Stomach (tissue), 9 donors: ENCODE data around the gene APLN. TPM values are rescaled to one million over a fixed set of nuclear protein-coding genes. Genes with fewer than 3 reads are reported as not detected.

Experiments used
- DNase-seq, 2 donors: peaks; one replicate each; pipeline versions ENCODE4 v3.0.0 to v3.0.0-alpha.2; 2013 to 2019
- H3K27ac ChIP-seq, 5 donors: fragments of 200-600 bp in 4 of 5; sonication (generic) in 4 of 5; one replicate each; pipeline ENCODE4 v1.5.1; 2013 to 2019; ENCODE audit warnings: mild to moderate bottlenecking in 1 of 5, moderate library complexity in 1 of 5
- H3K27me3 ChIP-seq, 3 donors: fragments of 200-600 bp; sonication (generic); one replicate each; pipeline ENCODE4 v1.5.1; 2017 to 2019; ENCODE audit warnings: mixed run types in 1 of 3
- H3K36me3 ChIP-seq, 4 donors: fragments of 200-600 bp; sonication (generic); 1 replicate in 3 of 4; 2 replicates in 1 of 4; pipeline ENCODE4 v1.5.1; 2016 to 2019
- H3K4me1 ChIP-seq, 4 donors: fragments of 200-600 bp; sonication (generic); one replicate each; pipeline ENCODE4 v1.5.1; 2016 to 2019
- H3K4me3 ChIP-seq, 4 donors: fragments of 200-600 bp; sonication (generic) in 3 of 4; one replicate each; pipeline ENCODE4 v1.5.1; 2016 to 2019; ENCODE audit warnings: mild to moderate bottlenecking in 1 of 4
- H3K9me3 ChIP-seq, 4 donors: fragments of 200-600 bp; sonication (generic); one replicate each; pipeline ENCODE4 v1.5.1; 2016 to 2019
- EP300 ChIP-seq: sonication (generic); formaldehyde crosslinking; IDR thresholded peaks from one replicate; pipeline ENCODE4 v1.6.1; 2017; ENCODE audit warnings: antibody characterized with exemption
- POLR2A ChIP-seq, 4 donors: fragments of 450-650 bp; IDR thresholded peaks; one replicate each; pipeline ENCODE4 v1.6.1; 2016; ENCODE audit warnings: antibody characterized with exemption in 4 of 4, control low read depth in 2 of 4, mild to moderate bottlenecking in 1 of 4, moderate library complexity in 1 of 4
- POLR2AphosphoS5 ChIP-seq, 3 donors: sonication (generic); formaldehyde crosslinking; IDR thresholded peaks; one replicate each; pipeline ENCODE4 v1.6.1; 2016; ENCODE audit warnings: antibody characterized with exemption in 3 of 3
- WGBS, 5 donors: extraction: QIAGEN DNeasy Blood & Tissue Kit in 3 of 5; methylation state at CpG; one replicate each; pipeline versions ENCODE4 v1.1.5 to v1.1.7; 2013 to 2018; 5-methylcytosine and 5-hydroxymethylcytosine counted together
- intact Hi-C: fragments of 100-400 bp; cut with DNase I; formaldehyde crosslinking; loops from one replicate; pipeline ENCODE4 v1.15.1; 2023; ENCODE audit warnings: low total_unique reads
- polyA plus RNA-seq, 3 donors: library from polyadenylated mRNA; stranded (reverse); fragments of 200-250 nt; gene quantifications; one replicate each; pipeline ENCODE4 v1.2.3, GENCODE V29; 2013
- total RNA-seq, 5 donors: library from RNA; depleted of rRNA; stranded (reverse); fragments of >200 nt; gene quantifications; one replicate each; pipeline versions ENCODE4 v1.1.0 to v1.2.3, GENCODE V29; 2014 to 2016
- TF ChIP-seq, protein P1 (sequence below), 7 experiments: fragments of 450-650 bp in 4 of 7; fragments of 200-600 bp in 3 of 7; sonication (generic) in 3 of 7; IDR thresholded peaks; one replicate each; pipeline ENCODE4 v1.5.1; 2016 to 2019; ENCODE audit warnings: antibody characterized with exemption in 7 of 7, control low read depth in 2 of 7, mild to moderate bottlenecking in 1 of 7
- donor health status: healthy with polysubstance abuse.
- donor health status: Bipolar disorder and iron deficiency.
- donor health status: healthy.

Gene APLN
- total and polyA plus RNA-seq, 8 donors = 0.18 to 1.1 (median 0.37) TPM; not detected in 4

DNA sequence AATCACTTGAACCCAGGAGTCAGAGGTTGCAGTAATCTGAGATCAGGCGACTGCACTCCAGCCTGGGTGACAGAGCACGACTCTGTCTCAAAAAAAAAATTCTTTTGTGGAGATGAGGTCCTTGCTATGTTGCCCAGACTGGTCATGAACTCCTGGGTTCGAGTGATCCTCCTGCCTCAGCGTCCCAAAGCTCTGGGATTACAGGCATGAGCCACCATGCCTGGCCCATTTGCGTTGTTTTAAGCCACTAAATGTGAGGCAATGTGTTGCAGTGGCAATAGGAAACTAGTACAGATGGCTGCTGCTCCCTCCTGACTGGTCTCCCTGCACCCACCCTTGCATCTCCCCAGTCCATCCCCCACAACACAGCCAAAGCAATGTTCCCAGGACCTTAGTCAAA is 40.0 kb upstream of the APLN start:
- Histone ChIP-seq H3K4me3 (no peak overlapping the region), H3K36me3 (no peaks in the 10 kb centered on the region), H3K27ac (no peak overlapping the region), H3K4me1 (no peaks in the 10 kb centered on the region), H3K27me3 (no peaks in the 10 kb centered on the region), H3K9me3 (no peaks in the 10 kb centered on the region)
- 74 to 94% (median 85%) methylated on average over 3 to 5 of the region's 5 CpGs for WGBS, 5 donors
- no peak for DNase-seq
- no peak for TF ChIP-seq POLR2AphosphoS5 (IDR thresholded peaks at IDR 0.05)
- no peak for TF ChIP-seq POLR2A (IDR thresholded peaks at IDR 0.05)
- no peak for TF ChIP-seq EP300
- TF ChIP-seq, protein P1, sequence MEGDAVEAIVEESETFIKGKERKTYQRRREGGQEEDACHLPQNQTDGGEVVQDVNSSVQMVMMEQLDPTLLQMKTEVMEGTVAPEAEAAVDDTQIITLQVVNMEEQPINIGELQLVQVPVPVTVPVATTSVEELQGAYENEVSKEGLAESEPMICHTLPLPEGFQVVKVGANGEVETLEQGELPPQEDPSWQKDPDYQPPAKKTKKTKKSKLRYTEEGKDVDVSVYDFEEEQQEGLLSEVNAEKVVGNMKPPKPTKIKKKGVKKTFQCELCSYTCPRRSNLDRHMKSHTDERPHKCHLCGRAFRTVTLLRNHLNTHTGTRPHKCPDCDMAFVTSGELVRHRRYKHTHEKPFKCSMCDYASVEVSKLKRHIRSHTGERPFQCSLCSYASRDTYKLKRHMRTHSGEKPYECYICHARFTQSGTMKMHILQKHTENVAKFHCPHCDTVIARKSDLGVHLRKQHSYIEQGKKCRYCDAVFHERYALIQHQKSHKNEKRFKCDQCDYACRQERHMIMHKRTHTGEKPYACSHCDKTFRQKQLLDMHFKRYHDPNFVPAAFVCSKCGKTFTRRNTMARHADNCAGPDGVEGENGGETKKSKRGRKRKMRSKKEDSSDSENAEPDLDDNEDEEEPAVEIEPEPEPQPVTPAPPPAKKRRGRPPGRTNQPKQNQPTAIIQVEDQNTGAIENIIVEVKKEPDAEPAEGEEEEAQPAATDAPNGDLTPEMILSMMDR (IDR thresholded peaks at IDR 0.05) = no peak
- intact Hi-C loops = no loop called here

DNA sequence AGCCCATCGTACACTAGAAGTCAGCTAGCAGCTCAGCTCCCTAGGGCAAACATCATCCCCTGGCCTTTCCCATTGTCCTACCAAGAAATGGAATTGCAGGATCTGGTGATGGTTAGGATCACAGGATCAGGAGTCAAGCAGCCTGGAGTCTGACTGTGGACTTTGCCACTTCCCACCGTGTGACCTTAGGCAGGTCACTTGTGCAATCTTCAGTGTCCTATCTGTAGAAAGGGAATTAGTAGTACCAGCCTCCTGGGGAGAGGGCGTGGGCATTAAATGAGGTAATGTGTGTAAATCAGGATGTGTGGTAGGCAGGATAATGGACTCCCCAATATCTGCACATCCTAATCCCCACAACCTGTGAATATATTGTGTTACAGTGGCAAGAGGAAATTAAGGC is 38.6 kb upstream of the APLN start:
- no peak for DNase-seq
- no peaks in the 10 kb centered on the region for H3K27me3 ChIP-seq
- intact Hi-C loops = no loop called here
- H3K9me3 ChIP-seq = no peaks in the 10 kb centered on the region
- 73 to 96% (median 87%) methylated on average over 3 of the region's 3 CpGs for WGBS, 5 donors
- H3K4me3 ChIP-seq = no peak overlapping the region
- TF ChIP-seq POLR2A (IDR thresholded peaks at IDR 0.05) = no peak
- no peak for TF ChIP-seq EP300
- TF ChIP-seq, protein P1 (IDR thresholded peaks at IDR 0.05) = no peak
- no peak overlapping the region for H3K27ac ChIP-seq
- H3K36me3 ChIP-seq = no peaks in the 10 kb centered on the region
- no peaks in the 10 kb centered on the region for H3K4me1 ChIP-seq

DNA sequence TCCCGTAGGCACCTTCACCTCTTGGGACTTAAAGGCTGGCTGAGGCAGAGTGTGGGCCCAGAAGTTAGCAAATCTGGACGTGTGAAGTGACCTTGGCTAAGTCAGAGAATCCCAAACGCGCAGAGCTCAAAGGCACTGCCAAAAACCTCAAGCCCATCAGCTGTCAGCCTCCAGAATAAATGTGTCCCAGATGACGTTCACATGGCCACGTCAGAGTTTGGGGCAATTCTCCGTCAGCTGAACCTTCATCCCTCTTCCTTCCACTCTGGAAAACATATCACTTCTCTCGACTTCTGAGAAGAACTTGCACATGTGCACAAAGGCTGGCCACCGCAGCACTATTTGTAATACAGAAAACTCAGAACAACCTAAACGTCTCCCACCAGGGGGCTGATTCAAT is 35.7 kb upstream of the APLN start:
- Histone ChIP-seq H3K4me1 (no peaks in the 10 kb centered on the region), H3K36me3 (no peaks in the 10 kb centered on the region), H3K27ac (no peak overlapping the region), H3K9me3 (no peaks in the 10 kb centered on the region), H3K27me3 (no peaks in the 10 kb centered on the region), H3K4me3 (no peak overlapping the region)
- intact Hi-C loops = no loop called here
- WGBS, 5 donors = 59 to 78% (median 67%) methylated on average over 8 to 10 of the region's 10 CpGs
- DNase-seq = no peak
- TF ChIP-seq POLR2AphosphoS5 (IDR thresholded peaks at IDR 0.05) = no peak
- TF ChIP-seq, protein P1 (IDR thresholded peaks at IDR 0.05) = no peak
- TF ChIP-seq EP300 = no peak

DNA sequence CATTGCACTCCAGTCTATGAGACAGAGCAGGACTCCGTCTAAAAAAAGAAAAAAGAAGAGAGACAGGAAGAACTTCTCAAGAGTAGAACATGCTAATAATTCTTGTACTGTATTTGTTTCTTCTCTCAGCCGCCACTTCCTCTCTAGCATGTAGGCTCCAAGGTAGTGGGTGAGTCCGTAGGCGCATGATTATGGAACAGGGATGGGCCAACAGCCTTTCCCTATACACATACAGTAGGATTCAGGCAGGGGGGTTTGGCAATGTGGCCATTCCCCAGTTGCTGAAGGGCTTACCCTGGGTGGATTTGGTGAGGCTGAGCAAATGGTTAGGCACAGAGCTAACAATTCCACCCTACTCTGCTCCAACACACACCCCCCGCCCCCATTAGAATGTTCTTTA is 35.0 kb upstream of the APLN start:
- WGBS, 5 donors = 75 to 92% (median 78%) methylated on average over 3 to 5 of the region's 5 CpGs
- Histone ChIP-seq H3K27ac (no peak overlapping the region), H3K4me1 (no peaks in the 10 kb centered on the region)

More for the DNA sequence above, 35.0 kb upstream of the APLN start:
- Histone ChIP-seq H3K4me3 (no peak overlapping the region), H3K27me3 (no peaks in the 10 kb centered on the region), H3K9me3 (no peaks in the 10 kb centered on the region), H3K36me3 (no peaks in the 10 kb centered on the region)
- no peak for DNase-seq
- intact Hi-C loops = no loop called here
- no peak for TF ChIP-seq EP300
- TF ChIP-seq POLR2AphosphoS5 (IDR thresholded peaks at IDR 0.05) = no peak
- no peak for TF ChIP-seq POLR2A (IDR thresholded peaks at IDR 0.05)
- TF ChIP-seq, protein P1 (IDR thresholded peaks at IDR 0.05) = no peak
